Endothelial cell of umbilical vein (primary cell): ENCODE data around the gene NTN1. TPM values are rescaled to one million over a fixed set of nuclear protein-coding genes. Genes with fewer than 3 reads are reported as not detected.

Experiments used
- BruUV-seq: library from RNA; stranded (reverse); fragments of 400-500 nt; replicated peaks from 2 replicates; lab custom pipeline; 2021; lab: Mats Ljungman, UMichigan
- CTCF ChIA-PET: fragments of 300-600, 350-600 bp; sonication (Branson Sonifier 250); formaldehyde crosslinking; loops from one replicate; lab custom pipeline; 2021; ENCODE audit warnings: antibody characterized with exemption, inconsistent platforms; lab: Charles Lee
- POLR2A ChIA-PET: fragments of 300-600, 350-600 bp; sonication (Branson Sonifier 250); formaldehyde crosslinking; loops from one replicate; lab custom pipeline; 2021; ENCODE audit warnings: antibody characterized with exemption, inconsistent platforms; lab: Charles Lee
- DNase-seq: peaks from one replicate; pipeline ENCODE4 v3.0.0-alpha.2; 2011; ENCODE audit warnings: low read depth, low spot score
- FAIRE-seq: peaks from 2 replicates; lab custom pipeline; 2011; peaks lifted over from hg19 to GRCh38; lab: Jason Lieb, UNC
- H2AFZ ChIP-seq: 2 replicates; pipeline ENCODE4 v1.6.0; 2012; ENCODE audit warnings: low read depth, low read length, control low read depth, inconsistent platforms
- H3K27ac ChIP-seq: 2 replicates; pipeline ENCODE4 v1.5.1; 2011; ENCODE audit warnings: low read depth, mild to moderate bottlenecking, control low read depth, low read length, moderate library complexity; ENCODE audit not compliant: insufficient read depth
- H3K27me3 ChIP-seq, 2 experiments: 2 replicates each; pipeline versions ENCODE4 v1.6.0 to v1.6.1; 2011; ENCODE audit warnings: low read length in 2 of 2, mixed read lengths in 1 of 2; ENCODE audit not compliant: control insufficient read depth in 2 of 2, insufficient read depth in 2 of 2
- H3K36me3 ChIP-seq, 2 experiments: 2 replicates in 1 of 2; 3 replicates in 1 of 2; pipeline ENCODE4 v1.5.1; 2011; ENCODE audit warnings: low read length in 2 of 2, mild to moderate bottlenecking in 1 of 2, moderate library complexity in 1 of 2; ENCODE audit not compliant: control insufficient read depth in 2 of 2, insufficient read depth in 2 of 2; ENCODE audit errors: extremely low read depth in 1 of 2
- H3K4me1 ChIP-seq: 3 replicates; pipeline ENCODE4 v1.5.1; 2011; ENCODE audit warnings: mild to moderate bottlenecking, low read length; ENCODE audit not compliant: control insufficient read depth, insufficient read depth; ENCODE audit errors: extremely low read depth
- H3K4me2 ChIP-seq: 2 replicates; pipeline ENCODE4 v1.6.1; 2011; ENCODE audit warnings: low read length, control low read depth, mixed read lengths; ENCODE audit not compliant: insufficient read depth
- H3K4me3 ChIP-seq, 3 experiments: fragments of 200-600 bp in 1 of 3; sonication (generic), shearing (Covaris generic) in 1 of 3; replicated peaks in 1 of 3; 2 replicates each; pipeline ENCODE4 v1.5.1; 2011 to 2016; ENCODE audit warnings: control low read depth in 3 of 3, low read length in 3 of 3, mild to moderate bottlenecking in 2 of 3, inconsistent platforms in 1 of 3, low read depth in 1 of 3, moderate library complexity in 1 of 3; ENCODE audit not compliant: insufficient read depth in 1 of 3
- H3K79me2 ChIP-seq: 2 replicates; pipeline ENCODE4 v1.6.0; 2012; ENCODE audit warnings: low read length, inconsistent platforms; ENCODE audit not compliant: control insufficient read depth, insufficient read depth
- H3K9ac ChIP-seq: replicated peaks from 2 replicates; pipeline ENCODE3; 2011; ENCODE audit warnings: low read length, control low read depth; ENCODE audit not compliant: insufficient read depth; ENCODE audit errors: extremely low read depth
- H3K9me1 ChIP-seq: replicated peaks from 3 replicates; pipeline ENCODE4 v1.6.0; 2011; ENCODE audit warnings: mild to moderate bottlenecking, low read length; ENCODE audit not compliant: control insufficient read depth, insufficient read depth; ENCODE audit errors: extremely low read depth
- H3K9me3 ChIP-seq: replicated peaks from 2 replicates; pipeline ENCODE4 v1.5.1; 2012; ENCODE audit warnings: low read length, inconsistent platforms; ENCODE audit not compliant: control insufficient read depth, insufficient read depth
- H4K20me1 ChIP-seq: replicated peaks from 2 replicates; pipeline ENCODE3; 2011; ENCODE audit warnings: mild to moderate bottlenecking, low read length; ENCODE audit not compliant: control insufficient read depth, insufficient read depth; ENCODE audit errors: extremely low read depth
- CTCF ChIP-seq, 2 donors: IDR thresholded peaks; 1 replicate in 1 of 2; 2 replicates in 1 of 2; pipeline ENCODE4 v1.5.1; 2011; ENCODE audit warnings: low read length in 2 of 2, mild to moderate bottlenecking in 2 of 2, moderate library complexity in 2 of 2, control low read depth in 1 of 2, inconsistent platforms in 1 of 2, low read depth in 1 of 2; ENCODE audit not compliant: insufficient read depth in 1 of 2; ENCODE audit errors: extremely low read depth in 1 of 2
- EZH2 ChIP-seq: IDR thresholded peaks from 2 replicates; pipeline ENCODE4 v1.6.1; 2012; ENCODE audit warnings: borderline replicate concordance, low read depth, mild to moderate bottlenecking, moderate library complexity, low read length, inconsistent platforms; ENCODE audit not compliant: severe bottlenecking
- FOS ChIP-seq: IDR thresholded peaks from 2 replicates; pipeline ENCODE4 v1.6.1; 2011; ENCODE audit warnings: mild to moderate bottlenecking, low read length, moderate library complexity, borderline replicate concordance; ENCODE audit not compliant: insufficient read depth
- GATA2 ChIP-seq: IDR thresholded peaks from 2 replicates; pipeline ENCODE4 v1.7.0; 2011; ENCODE audit warnings: low read depth, mild to moderate bottlenecking, moderate library complexity, mixed read lengths, low read length; ENCODE audit not compliant: insufficient read length, insufficient read depth
- JUN ChIP-seq: IDR thresholded peaks from 2 replicates; pipeline ENCODE4 v1.6.1; 2011; ENCODE audit warnings: borderline replicate concordance, low read depth; ENCODE audit not compliant: insufficient read length, insufficient read depth
- MAX ChIP-seq: IDR thresholded peaks from 2 replicates; pipeline ENCODE4 v1.6.1; 2011; ENCODE audit not compliant: insufficient read depth, insufficient read length
- MYC ChIP-seq: IDR thresholded peaks from one replicate; pipeline ENCODE4 v1.6.1; 2011; ENCODE audit warnings: mild to moderate bottlenecking, low read depth, low read length
- POLR2A ChIP-seq: IDR thresholded peaks from 2 replicates; pipeline ENCODE4 v1.6.1; 2012; ENCODE audit warnings: low read depth, mild to moderate bottlenecking, control low read depth, low read length
- POLR2AphosphoS5 ChIP-seq: IDR thresholded peaks from 2 replicates; pipeline ENCODE4 v1.6.1; 2012; ENCODE audit warnings: low read depth, mild to moderate bottlenecking, control low read depth, low read length, moderate library complexity; ENCODE audit not compliant: insufficient read depth
- dilution Hi-C: fragments of 300-500 bp; cut with MboI; formaldehyde crosslinking; loops from one replicate; pipeline ENCODE4 v1.15.0; 2019; ENCODE audit warnings: low sequenced_read_pairs; ENCODE audit not compliant: extremely low pct_ligation_motif_present
- intact Hi-C: fragments of 100-400 bp; cut with micrococcal nuclease; formaldehyde crosslinking; loops from one replicate; pipeline ENCODE4 v1.10.0; 2022
- polyA plus RNA-seq, 4 experiments: library from polyadenylated mRNA; depleted of rRNA in 3 of 4; stranded (reverse) in 3 of 4; unstranded in 1 of 4; fragments of >200 nt; gene quantifications; 2 replicates each; pipeline versions ENCODE4 v1.2.1 to v1.2.3, GENCODE V29; 2011 to 2012; ENCODE audit warnings: missing spikeins in 1 of 4
- total RNA-seq: library from RNA; stranded (reverse); gene quantifications from 2 replicates; pipeline ENCODE4 v1.2.3, GENCODE V29; 2021

NTN1 gene
- total and polyA plus RNA-seq, 2 donors (not counting 3 experiments of a cell fraction or from before 2014, with no cell fraction given) = 0.10 to 0.18 TPM

- Histone ChIP-seq H3K4me1 (peaks cover 2% of the 10 kb centered on the region), H3K9me1 (no peaks in the 10 kb centered on the region), H3K9me3 (no peaks in the 10 kb centered on the region), H4K20me1 (no peaks in the 10 kb centered on the region), H2AFZ (no peak overlapping the region), H3K4me3 (no peak overlapping the region), H3K27me3 (peaks cover 19 to 37% of the 10 kb centered on the region in 2 experiments), H3K9ac (no peak overlapping the region), H3K4me2 (no peak overlapping the region), H3K79me2 (no peaks in the 10 kb centered on the region), H3K36me3 (no peaks in the 10 kb centered on the region), H3K27ac (no peak overlapping the region)
- intact Hi-C loops = no loop called here
- FAIRE-seq (no peak), DNase-seq (no peak)
- dilution Hi-C loops = no loop called here
- no TSS peak for BruUV-seq
- CTCF ChIA-PET = no interaction called here
- POLR2A ChIA-PET = no interaction called here
- no peak for TF ChIP-seq GATA2
- no peak for TF ChIP-seq MYC
- TF ChIP-seq MAX = no peak
- TF ChIP-seq POLR2A = no peak
- no peak for TF ChIP-seq EZH2
- no peak for TF ChIP-seq FOS
- TF ChIP-seq JUN = no peak
- TF ChIP-seq POLR2AphosphoS5 = no peak
- no peak for TF ChIP-seq CTCF (IDR thresholded peaks at IDR 0.05; ENCODE audit: extremely low read depth in 1 of 2, insufficient read depth in 1 of 2, low read depth in 1 of 2, low read length in 2 of 2)
Measured at GRCh38 chr17:9026741-9027140, 5.4 kb downstream of the NTN1 start.
